Right lobe of liver (tissue), 6 donors: ENCODE measurements around the gene WDR93. TPM values are rescaled to one million over a fixed set of nuclear protein-coding genes. Genes with fewer than 3 reads are reported as not detected.
A peak's percentile ranks its signal among the peaks of the same experiment; 100 is the strongest.

Source experiments
- ATAC-seq, 4 donors: fragments of 200-7000 bp; cut with Tn5 transposase; one replicate each; pipeline ENCODE4 v1.9.1; 2020; ENCODE audit warnings: mild to moderate bottlenecking in 4 of 4, moderate library complexity in 4 of 4
- DNase-seq, 3 donors: peaks; one replicate each; pipeline ENCODE4 v3.0.0-alpha.2; 2020
- H3K27ac ChIP-seq, 3 donors: fragments of 200-600 bp; one replicate each; pipeline ENCODE4 v1.8.0; 2022
- H3K27me3 ChIP-seq, 2 donors: fragments of 200-600 bp; one replicate each; pipeline ENCODE4 v1.8.0; 2022
- H3K36me3 ChIP-seq, 4 donors: fragments of 200-600 bp; sonication (generic) in 1 of 4; one replicate each; pipeline versions ENCODE4 v1.5.1 to v1.8.0; 2017 to 2022; ENCODE audit warnings: control low read depth in 1 of 4
- H3K4me1 ChIP-seq, 4 donors: fragments of 200-600 bp; sonication (generic) in 1 of 4; one replicate each; pipeline versions ENCODE4 v1.5.1 to v1.8.0; 2017 to 2022; ENCODE audit warnings: control low read depth in 1 of 4
- H3K4me3 ChIP-seq, 3 donors: fragments of 200-600 bp; one replicate each; pipeline ENCODE4 v1.8.0; 2022
- H3K9me3 ChIP-seq, 4 donors: fragments of 200-600 bp; sonication (generic) in 1 of 4; one replicate each; pipeline versions ENCODE4 v1.5.1 to v1.8.0; 2017 to 2022; ENCODE audit warnings: control low read depth in 1 of 4
- CTCF ChIP-seq, 4 donors: fragments of 200-600 bp in 3 of 4; fragments of 450-650 bp in 1 of 4; IDR thresholded peaks; one replicate each; pipeline versions ENCODE4 v1.5.1 to v1.8.0; 2016 to 2022; ENCODE audit warnings: antibody characterized with exemption in 4 of 4, mild to moderate bottlenecking in 2 of 4
- POLR2A ChIP-seq: fragments of 450-650 bp; IDR thresholded peaks from one replicate; pipeline ENCODE4 v1.6.1; 2017; ENCODE audit warnings: antibody characterized with exemption, mild to moderate bottlenecking
- WGBS: methylation state at CpG from one replicate; pipeline ENCODE4 v1.1.6; 2018; ENCODE audit warnings: low coverage, low lambda C conversion rate; ENCODE audit not compliant: insufficient coverage; ENCODE audit errors: missing lambda C conversion rate; 5-methylcytosine and 5-hydroxymethylcytosine counted together
- intact Hi-C, 2 donors: fragments of 100-400 bp; cut with DNase I; formaldehyde crosslinking; loops; one replicate each; pipeline versions ENCODE4 v1.11.2 to v1.14.1; 2022
- total RNA-seq, 6 experiments: library from RNA; depleted of rRNA in 2 of 6; stranded (reverse); fragments of >200 nt in 2 of 6; fragmentation: NEBNext Ultra II Directional in 3 of 6; extraction: Animal tissue kit (Norgen Biotek cat#: 25700) in 3 of 6; gene quantifications; one replicate each; pipeline versions ENCODE4 v1.1.0 to v1.2.4, GENCODE V29; 2016 to 2023
- donor health status: DM: no; HTN: yes; CAD: no.
- donor health status: DM: no; HTN: no; CAD: no.
- donor health status: DM: no; HTN: no; CAD: no.
- donor health status: DM: no; HTN: yes; CAD: no.
- donor health status: DM: no; HTN: yes; CAD: no.

WDR93 gene
- total RNA-seq, 6 experiments from 2014 or later, result not detected

DNA sequence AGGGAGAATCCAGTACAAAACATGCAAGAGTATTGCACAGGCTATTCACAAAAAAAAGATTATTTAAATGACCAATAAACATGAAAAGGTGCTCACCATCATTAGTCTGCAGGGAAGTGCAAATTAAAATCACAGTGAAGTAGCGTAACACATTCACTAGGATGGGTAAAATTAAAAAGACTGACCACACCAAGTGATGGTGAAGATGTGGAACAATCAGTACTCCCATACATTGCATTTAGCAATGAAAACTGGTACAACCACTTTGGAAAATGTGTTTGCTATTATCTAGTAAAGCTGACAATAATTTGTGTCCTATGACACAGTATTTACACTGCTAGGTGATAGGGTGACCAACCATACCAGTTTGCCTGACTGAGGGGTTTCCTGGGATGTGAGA lies 34.0 kb downstream of the WDR93 start:
- intact Hi-C loops, result no loop called here
- H3K36me3 ChIP-seq, result no peaks in the 10 kb centered on the region
- 75% methylated on average over 1 of the region's 1 CpG for WGBS
- H3K4me1 ChIP-seq, result no peaks in the 10 kb centered on the region
- H3K27ac ChIP-seq, result no peak overlapping the region
- H3K4me3 ChIP-seq, result no peak overlapping the region
- no peak for TF ChIP-seq CTCF (IDR thresholded peaks at IDR 0.05)
- TF ChIP-seq POLR2A, result no peak
- ATAC-seq, result no peak
- no peaks in the 10 kb centered on the region for H3K27me3 ChIP-seq
- DNase-seq, result no peak
- H3K9me3 ChIP-seq, result no peaks in the 10 kb centered on the region

- Histone ChIP-seq H3K27me3 (no peaks in the 10 kb centered on the region), H3K4me1 (no peaks in the 10 kb centered on the region), H3K4me3 (no peak overlapping the region), H3K36me3 (no peaks in the 10 kb centered on the region), H3K9me3 (no peaks in the 10 kb centered on the region), H3K27ac (no peak overlapping the region)
- DNase-seq, result no peak
- intact Hi-C loops, result no loop called here
- ATAC-seq, result no peak
- TF ChIP-seq CTCF (IDR thresholded peaks at IDR 0.05) (no peak), POLR2A (no peak)
- WGBS, result 77% methylated on average over 1 of the region's 1 CpG
Observed at GRCh38 chr15:89725064-89725463, 34.5 kb downstream of the WDR93 start.

- WGBS, result 67% methylated on average over 2 of the region's 2 CpGs
- Histone ChIP-seq H3K27me3 (no peaks in the 10 kb centered on the region), H3K9me3 (no peaks in the 10 kb centered on the region), H3K27ac (no peak overlapping the region), H3K36me3 (no peaks in the 10 kb centered on the region), H3K4me1 (no peaks in the 10 kb centered on the region), H3K4me3 (no peak overlapping the region)
- ATAC-seq (peak in 2 of 4 donors; percentile 21 to 59), DNase-seq (no peak)
- TF ChIP-seq POLR2A (no peak), CTCF (IDR thresholded peaks at IDR 0.05) (no peak)
- intact Hi-C loops, result no loop called here
Observed at GRCh38 chr15:89728254-89728653, 37.6 kb downstream of the WDR93 start.

DNA sequence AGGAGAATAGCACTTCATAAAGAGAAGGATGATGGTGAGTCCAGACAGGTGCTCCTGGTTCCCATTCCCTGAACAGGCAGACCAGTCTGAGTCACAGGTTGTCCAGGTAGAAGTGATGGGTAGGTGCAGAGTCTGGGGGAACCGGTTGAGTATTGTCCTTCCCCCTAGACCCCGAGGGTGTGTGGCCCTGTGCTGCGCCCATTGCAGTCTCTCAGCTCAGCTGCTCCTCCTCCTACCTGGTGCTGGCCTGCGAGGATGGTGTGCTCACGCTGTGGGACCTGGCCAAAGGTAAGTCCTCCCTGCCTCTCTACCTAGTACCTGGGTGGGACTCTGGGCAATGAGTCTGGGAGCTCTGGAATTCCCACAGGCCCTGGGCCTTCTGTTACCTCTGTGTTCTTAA lies 40.7 kb downstream of the WDR93 start:
- H3K27me3 ChIP-seq, result no peaks in the 10 kb centered on the region
- WGBS, result no CpG with 5 or more reads among the region's 5 CpGs
- no peaks in the 10 kb centered on the region for H3K9me3 ChIP-seq
- DNase-seq, result no peak
- no peaks in the 10 kb centered on the region for H3K36me3 ChIP-seq
- no peak for TF ChIP-seq POLR2A
- TF ChIP-seq CTCF (IDR thresholded peaks at IDR 0.05), result no peak
- no peaks in the 10 kb centered on the region for H3K4me1 ChIP-seq
- peak in 2 of 4 donors; percentile 22 to 29 for ATAC-seq
- H3K27ac ChIP-seq, result no peak overlapping the region
- H3K4me3 ChIP-seq, result no peak overlapping the region
- intact Hi-C loops, result no loop called here
